HG03159 (cell line): ENCODE results near the gene PM20D1.
A peak's percentile ranks its signal among the peaks of the same experiment; 100 is the strongest.
"Not testable (repeated sequence)": the region's sequence is repeated elsewhere in the genome, so short reads cannot be mapped to it uniquely, and the experiment has no call there.

Experiments
- ATAC-seq: cut with Tn5 transposase; IDR thresholded peaks from one replicate; pipeline ENCODE4 v1.9.1; 2021; ENCODE audit warnings: mild to moderate bottlenecking, moderate library complexity; ENCODE audit not compliant: unreplicated experiment

PM20D1 gene

DNA sequence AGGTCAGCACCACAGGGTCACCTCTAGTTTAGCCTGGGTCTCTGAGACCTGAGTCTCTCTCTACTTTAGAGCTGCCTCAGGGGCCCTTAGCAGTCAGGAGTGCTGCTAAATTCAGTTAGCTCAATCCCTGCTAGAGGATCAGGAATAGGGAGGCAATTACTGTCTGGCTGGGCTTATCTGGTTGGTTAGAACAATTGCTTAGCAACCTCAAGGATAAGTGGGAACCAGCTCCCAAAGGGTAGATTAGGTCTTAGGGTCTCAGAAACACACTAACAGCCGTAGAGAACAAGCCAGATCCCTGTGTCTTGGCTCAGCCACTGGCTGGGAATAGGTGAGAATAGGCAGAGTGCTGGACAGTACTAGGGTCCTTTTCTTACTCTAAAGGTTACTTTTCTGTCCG, 7.7 kb downstream of the PM20D1 start:
- no peak for ATAC-seq

- no peak for ATAC-seq
These were observed 9.6 kb downstream of the PM20D1 start for GRCh38 chr1:205840146-205840923.

DNA sequence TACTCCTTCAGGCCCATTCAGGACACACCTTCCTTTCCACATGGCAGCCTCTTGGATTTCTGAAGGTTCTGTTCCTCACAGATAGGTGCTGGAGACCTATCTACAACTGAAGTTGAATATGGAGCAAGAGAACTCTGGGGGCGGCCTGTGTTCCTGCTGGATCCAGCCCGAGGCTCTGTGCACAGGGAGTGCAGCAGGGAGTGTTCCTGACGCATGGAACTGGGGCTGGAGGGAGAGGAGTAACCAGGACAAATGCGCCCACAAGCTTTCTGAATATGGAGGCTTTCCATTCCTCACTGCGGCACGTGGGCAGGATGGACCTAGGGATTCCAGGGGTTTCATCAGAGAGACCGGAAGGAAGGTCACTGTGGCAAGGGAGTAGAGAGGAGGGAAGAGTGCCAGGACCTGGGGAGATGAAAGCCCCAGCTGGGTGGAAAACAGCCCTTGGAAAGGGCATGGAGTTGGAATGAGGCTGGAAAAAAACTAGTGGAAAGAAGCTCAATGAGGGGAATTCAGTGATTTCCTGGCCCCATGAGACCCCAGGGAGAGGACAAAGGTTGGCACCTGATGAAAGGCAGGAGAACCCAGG, 12.5 kb downstream of the PM20D1 start:
- no peak for ATAC-seq

DNA sequence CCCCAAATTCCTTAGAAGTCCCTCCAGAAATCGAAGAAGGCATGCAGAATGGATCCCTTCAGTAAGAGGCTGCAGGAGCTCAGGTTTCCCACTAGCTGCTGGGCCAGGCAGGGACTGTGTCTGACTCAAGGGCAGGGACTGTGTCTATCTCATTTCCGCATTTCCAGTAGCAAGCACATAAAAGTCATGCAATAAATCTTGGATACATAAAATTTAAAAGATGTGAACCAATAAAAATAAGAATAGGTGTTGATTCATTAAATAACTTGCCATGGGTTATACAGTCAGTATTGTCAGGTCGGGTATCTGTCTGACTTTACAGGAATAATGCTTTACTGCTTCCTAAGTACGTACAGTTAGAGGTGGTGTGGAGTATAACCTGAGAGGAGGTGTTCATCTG, 15.2 kb downstream of the PM20D1 start:
- ATAC-seq: no peak

DNA sequence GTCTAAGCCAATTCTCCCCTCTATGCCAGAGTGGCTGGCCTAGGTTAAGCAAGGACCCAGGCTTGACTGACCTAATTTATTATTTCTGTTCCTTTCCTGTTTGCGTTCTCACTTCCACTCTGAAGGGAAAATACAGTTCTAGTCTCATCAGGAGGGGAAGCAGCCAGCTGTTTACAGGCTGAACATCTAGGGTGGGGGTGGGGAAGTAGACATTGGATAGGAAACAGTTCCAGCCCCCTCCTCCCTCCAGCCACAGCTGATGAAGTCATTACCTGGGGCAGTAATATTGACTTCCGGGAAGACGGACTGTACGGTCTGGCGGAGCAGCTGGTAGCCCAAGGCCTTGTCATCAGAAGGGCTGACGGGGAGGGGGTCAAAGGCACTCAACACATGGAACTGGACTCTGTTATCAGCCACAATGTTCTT, 17.6 kb downstream of the PM20D1 start:
- no peak for ATAC-seq

GRCh38 chr1:205827623-205828022, 22.3 kb downstream of the PM20D1 start:
- ATAC-seq: no peak

- no peak for ATAC-seq
These were observed 22.9 kb downstream of the PM20D1 start for GRCh38 chr1:205826995-205827394.

GRCh38 chr1:205826016-205826806, 23.7 kb downstream of the PM20D1 start:
- no peak for ATAC-seq

DNA sequence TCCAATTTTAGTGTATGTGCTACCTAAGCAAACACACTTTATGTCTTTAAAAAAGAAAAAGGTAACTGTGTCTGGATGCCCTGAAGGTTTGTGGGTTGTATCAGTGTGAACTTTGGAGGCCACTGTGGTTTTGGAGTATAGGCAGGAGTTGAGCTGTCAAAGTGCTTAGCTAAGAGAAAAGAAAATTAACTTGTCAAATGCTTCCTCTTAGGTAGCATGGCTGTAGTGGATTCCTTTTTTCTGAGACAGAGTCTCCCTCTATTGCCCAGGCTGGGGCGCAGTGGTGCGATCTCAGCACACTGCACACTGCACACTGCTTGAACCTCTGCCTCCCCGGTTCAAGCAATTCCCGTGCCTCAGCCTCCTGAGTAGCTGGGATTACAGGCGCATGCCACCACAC, 25.8 kb downstream of the PM20D1 start:
- ATAC-seq: no peak

- ATAC-seq: not testable (repeated sequence)
These were observed 26.7 kb downstream of the PM20D1 start for GRCh38 chr1:205823260-205823659.

DNA sequence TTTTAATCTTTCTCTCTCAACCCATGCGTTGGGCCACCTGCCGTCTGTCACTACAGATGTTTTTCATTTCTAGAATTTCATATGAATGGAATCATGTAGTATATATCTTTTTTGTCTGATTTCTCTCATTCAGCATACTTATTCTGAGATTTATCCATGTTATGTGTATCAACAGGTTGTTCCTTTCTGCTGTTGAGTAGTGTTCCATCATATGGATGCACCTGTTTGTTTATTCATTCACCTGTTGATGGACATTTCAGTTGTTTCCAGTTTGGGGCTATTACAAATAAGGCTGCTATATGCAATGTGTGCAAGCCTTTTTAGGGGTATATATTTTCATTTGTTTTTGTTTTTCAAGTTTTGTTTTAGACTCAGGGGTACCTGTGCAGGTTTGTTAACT, 27.5 kb downstream of the PM20D1 start:
- ATAC-seq: no peak

DNA sequence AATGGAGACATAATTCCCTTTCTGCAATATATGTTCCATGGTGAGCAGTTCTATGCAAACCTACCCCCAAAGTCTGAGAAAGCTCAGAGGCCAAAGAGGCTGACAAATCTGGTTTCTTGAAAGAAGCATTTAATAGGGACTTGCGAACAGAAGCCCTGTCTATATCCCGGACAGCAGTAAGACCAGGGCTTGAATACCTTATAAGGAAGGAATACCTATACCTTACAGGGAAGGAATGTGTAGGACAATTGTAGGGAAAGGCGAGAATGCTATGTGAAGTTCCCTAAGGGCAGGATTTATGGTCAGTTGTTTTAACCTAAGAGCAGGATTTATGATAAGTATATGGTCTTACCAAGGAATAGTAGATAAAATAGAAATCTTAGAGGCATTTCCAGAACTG, 31.9 kb downstream of the PM20D1 start:
- no peak for ATAC-seq

GRCh38 chr1:205817364-205817763, 32.6 kb downstream of the PM20D1 start:
- ATAC-seq: no peak

GRCh38 chr1:205813755-205814058, 36.2 kb downstream of the PM20D1 start:
- ATAC-seq: no peak

- ATAC-seq: peak; percentile 75
These were observed 36.8 kb downstream of the PM20D1 start, which contains the start of gene SLC41A1 for GRCh38 chr1:205812878-205813754. Gene SLC41A1 (minus strand): TSS chr1:205813198. CDS start chr1:205810441, 2,757 bp downstream.

- ATAC-seq: peak; percentile 7
These were observed 37.6 kb downstream of the PM20D1 start for GRCh38 chr1:205812271-205812877.

DNA sequence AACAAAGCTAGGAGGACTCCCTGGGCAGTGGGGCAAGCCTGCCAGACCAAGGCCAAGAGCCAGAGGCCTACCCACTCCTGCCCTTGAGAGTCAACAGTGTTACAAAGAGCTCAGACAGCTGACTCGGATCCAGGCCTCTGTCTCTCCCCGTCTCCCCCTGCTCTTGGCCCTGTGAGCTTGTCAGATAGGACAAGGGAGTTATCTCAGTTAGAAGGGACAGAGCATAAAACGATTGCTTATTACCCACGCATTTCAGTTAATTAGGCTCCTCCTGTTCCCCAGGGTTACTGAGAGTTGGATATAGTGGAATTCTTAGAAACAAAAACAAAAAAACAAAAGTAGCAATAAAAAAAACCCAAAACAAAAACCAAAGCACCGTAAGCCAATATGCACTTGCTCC, 38.3 kb downstream of the PM20D1 start:
- ATAC-seq: no peak

- ATAC-seq: no peak
These were observed 39.3 kb downstream of the PM20D1 start for GRCh38 chr1:205810448-205811157.

GRCh38 chr1:205809942-205810345, 40.0 kb downstream of the PM20D1 start:
- no peak for ATAC-seq

DNA sequence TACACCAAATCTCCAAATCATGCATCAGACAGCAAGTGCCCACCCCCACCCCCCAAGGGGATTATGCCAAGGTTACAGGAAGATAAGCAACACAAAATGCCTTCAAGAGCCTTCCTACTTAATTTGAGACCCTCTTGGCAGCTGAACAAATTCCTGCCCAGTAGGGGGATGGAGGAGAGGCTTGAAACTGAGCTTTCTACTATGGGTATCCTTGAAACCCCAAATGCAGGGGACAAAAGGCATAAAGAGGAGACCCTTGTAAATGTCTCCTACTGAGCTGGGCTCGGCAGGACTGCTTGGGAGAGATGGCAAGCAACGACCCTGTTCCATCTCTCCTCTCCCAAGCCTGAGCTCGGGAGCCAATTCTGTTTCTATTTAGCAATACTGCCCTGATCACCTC, 40.5 kb downstream of the PM20D1 start:
- no peak for ATAC-seq
